ENCODE measurements around the gene NLK.

DNA sequence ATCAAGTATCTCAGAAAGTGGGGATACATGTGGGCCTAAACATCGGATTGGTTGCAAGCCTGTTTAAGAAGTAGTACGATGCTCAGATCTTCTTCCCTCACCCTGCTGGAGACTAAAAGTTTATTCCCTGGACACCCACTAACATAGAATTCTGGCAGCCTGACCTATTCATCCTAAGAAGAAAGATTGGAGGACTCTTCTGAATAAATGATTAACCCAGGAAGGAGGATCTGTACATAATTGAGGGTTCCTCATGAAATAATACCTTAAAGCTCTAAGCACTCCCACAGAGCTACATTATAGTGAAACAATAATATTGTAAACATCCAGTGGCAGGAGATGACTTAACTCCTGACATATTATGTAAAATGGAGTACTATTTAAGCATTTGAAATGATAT lies 111.7 kb downstream of the NLK start:
- TF ChIP-seq, protein P1, sequence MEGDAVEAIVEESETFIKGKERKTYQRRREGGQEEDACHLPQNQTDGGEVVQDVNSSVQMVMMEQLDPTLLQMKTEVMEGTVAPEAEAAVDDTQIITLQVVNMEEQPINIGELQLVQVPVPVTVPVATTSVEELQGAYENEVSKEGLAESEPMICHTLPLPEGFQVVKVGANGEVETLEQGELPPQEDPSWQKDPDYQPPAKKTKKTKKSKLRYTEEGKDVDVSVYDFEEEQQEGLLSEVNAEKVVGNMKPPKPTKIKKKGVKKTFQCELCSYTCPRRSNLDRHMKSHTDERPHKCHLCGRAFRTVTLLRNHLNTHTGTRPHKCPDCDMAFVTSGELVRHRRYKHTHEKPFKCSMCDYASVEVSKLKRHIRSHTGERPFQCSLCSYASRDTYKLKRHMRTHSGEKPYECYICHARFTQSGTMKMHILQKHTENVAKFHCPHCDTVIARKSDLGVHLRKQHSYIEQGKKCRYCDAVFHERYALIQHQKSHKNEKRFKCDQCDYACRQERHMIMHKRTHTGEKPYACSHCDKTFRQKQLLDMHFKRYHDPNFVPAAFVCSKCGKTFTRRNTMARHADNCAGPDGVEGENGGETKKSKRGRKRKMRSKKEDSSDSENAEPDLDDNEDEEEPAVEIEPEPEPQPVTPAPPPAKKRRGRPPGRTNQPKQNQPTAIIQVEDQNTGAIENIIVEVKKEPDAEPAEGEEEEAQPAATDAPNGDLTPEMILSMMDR (IDR thresholded peaks at IDR 0.05), result no peak
- TF ChIP-seq POLR2A (IDR thresholded peaks at IDR 0.05) (no peak), EP300 (IDR thresholded peaks at IDR 0.05) (no peak), POLR2AphosphoS5 (IDR thresholded peaks at IDR 0.05) (no peak)

Measured in upper lobe of left lung (tissue), 4 donors.